ENCODE data around the gene EFNA5. TPM values are rescaled to one million over a fixed set of nuclear protein-coding genes. Genes with fewer than 3 reads are reported as not detected.

Gene EFNA5
- polyA plus RNA-seq, 1 donor (not counting 4 experiments of a cell fraction or from before 2014, with no cell fraction given) = 4.8 TPM

- dilution Hi-C loops (cut with MboI; ENCODE audit: extremely low pct_ligation_motif_present, low sequenced_read_pairs) = no loop called here
- no peaks in the 10 kb centered on the region for H3K79me2 ChIP-seq (ENCODE audit: control insufficient read depth, insufficient read depth, low read length)
Observed at GRCh38 chr5:107439832-107440231, 230.9 kb downstream of the EFNA5 start.

GRCh38 chr5:107437986-107438510, 232.7 kb downstream of the EFNA5 start:
- no peaks in the 10 kb centered on the region for H3K36me3 ChIP-seq (ENCODE audit: control insufficient read depth in 2 of 2, extremely low read depth in 1 of 2, insufficient read depth in 2 of 2, low read length in 2 of 2)
- H3K4me2 ChIP-seq (ENCODE audit: control insufficient read depth, extremely low read depth, insufficient read depth, low read depth, low read length) = no peak overlapping the region
- H2AFZ ChIP-seq (ENCODE audit: control insufficient read depth, low read length) = no peak overlapping the region
- H3K27ac ChIP-seq (ENCODE audit: control insufficient read depth, insufficient read depth, low read length) = no peak overlapping the region
- no peak for DNase-seq (ENCODE audit: low read depth, low spot score)
- peaks cover 3% of the 10 kb centered on the region for H3K9me3 ChIP-seq (ENCODE audit: control insufficient read depth, low read depth, low read length)
- H3K9ac ChIP-seq (ENCODE audit: control insufficient read depth, extremely low read depth, insufficient read depth, low read length) = no peak overlapping the region
- no peak overlapping the region for H3K4me3 ChIP-seq (ENCODE audit: control insufficient read depth in 2 of 3, extremely low read depth in 1 of 3, insufficient read depth in 2 of 3, low read depth in 1 of 3, low read length in 3 of 3)
- H3K9me1 ChIP-seq (ENCODE audit: control insufficient read depth, extremely low read depth, insufficient read depth, low read length) = no peaks in the 10 kb centered on the region
- H3K4me1 ChIP-seq (ENCODE audit: control insufficient read depth, extremely low read depth, insufficient read depth, low read length) = no peaks in the 10 kb centered on the region
- no peaks in the 10 kb centered on the region for H4K20me1 ChIP-seq (ENCODE audit: control insufficient read depth, extremely low read depth, insufficient read depth, low read length)
- no peaks in the 10 kb centered on the region for H3K79me2 ChIP-seq (ENCODE audit: control insufficient read depth, insufficient read depth, low read length)
- FAIRE-seq = no peak
- no peaks in the 10 kb centered on the region for H3K27me3 ChIP-seq (ENCODE audit: control insufficient read depth, extremely low read depth, insufficient read depth, low read length)
- TF ChIP-seq CTCF (optimal IDR thresholded peaks at IDR 0.05 in 1 of 3, IDR thresholded peaks at IDR 0.05 in 1 of 3, conservative IDR thresholded peaks at IDR 0.05 in 1 of 3; ENCODE audit: extremely low read depth in 1 of 3, insufficient read depth in 2 of 3, low read length in 3 of 3) (no peak), EZH2 (IDR thresholded peaks at IDR 0.05; ENCODE audit: low read length) (no peak)
- dilution Hi-C loops (cut with MboI; ENCODE audit: extremely low pct_ligation_motif_present, low sequenced_read_pairs) = no loop called here

More at GRCh38 chr5:107439832-107440231, 230.9 kb downstream of the EFNA5 start:
- H3K4me2 ChIP-seq (ENCODE audit: control insufficient read depth, extremely low read depth, insufficient read depth, low read depth, low read length) = no peak overlapping the region
- H3K4me1 ChIP-seq (ENCODE audit: control insufficient read depth, extremely low read depth, insufficient read depth, low read length) = no peaks in the 10 kb centered on the region
- H3K36me3 ChIP-seq (ENCODE audit: control insufficient read depth in 2 of 2, extremely low read depth in 1 of 2, insufficient read depth in 2 of 2, low read length in 2 of 2) = no peaks in the 10 kb centered on the region
- no peaks in the 10 kb centered on the region for H4K20me1 ChIP-seq (ENCODE audit: control insufficient read depth, extremely low read depth, insufficient read depth, low read length)
- no peak overlapping the region for H2AFZ ChIP-seq (ENCODE audit: control insufficient read depth, low read length)
- H3K27ac ChIP-seq (ENCODE audit: control insufficient read depth, insufficient read depth, low read length) = no peak overlapping the region
- H3K4me3 ChIP-seq (ENCODE audit: control insufficient read depth in 2 of 3, extremely low read depth in 1 of 3, insufficient read depth in 2 of 3, low read depth in 1 of 3, low read length in 3 of 3) = no peak overlapping the region
- peaks cover 3% of the 10 kb centered on the region for H3K9me3 ChIP-seq (ENCODE audit: control insufficient read depth, low read depth, low read length)
- no peak overlapping the region for H3K9ac ChIP-seq (ENCODE audit: control insufficient read depth, extremely low read depth, insufficient read depth, low read length)
- no peak for DNase-seq (ENCODE audit: low read depth, low spot score)
- TF ChIP-seq EZH2 (IDR thresholded peaks at IDR 0.05; ENCODE audit: low read length) = no peak
- TF ChIP-seq CTCF (optimal IDR thresholded peaks at IDR 0.05 in 1 of 3, IDR thresholded peaks at IDR 0.05 in 1 of 3, conservative IDR thresholded peaks at IDR 0.05 in 1 of 3; ENCODE audit: extremely low read depth in 1 of 3, insufficient read depth in 2 of 3, low read length in 3 of 3) = no peak
- no peak for FAIRE-seq
- no peaks in the 10 kb centered on the region for H3K27me3 ChIP-seq (ENCODE audit: control insufficient read depth, extremely low read depth, insufficient read depth, low read length)
- H3K9me1 ChIP-seq (ENCODE audit: control insufficient read depth, extremely low read depth, insufficient read depth, low read length) = no peaks in the 10 kb centered on the region

Data from keratinocyte (primary cell).